ENCODE measurements around the gene TMEM179. TPM values are rescaled to one million over a fixed set of nuclear protein-coding genes. Genes with fewer than 3 reads are reported as not detected.

The TMEM179 gene
- total and polyA plus RNA-seq, 2 of the 8 experiments (the other 6 are each of a cell fraction or from before 2014, with no cell fraction given): 2.9 to 4.0 TPM

DNA sequence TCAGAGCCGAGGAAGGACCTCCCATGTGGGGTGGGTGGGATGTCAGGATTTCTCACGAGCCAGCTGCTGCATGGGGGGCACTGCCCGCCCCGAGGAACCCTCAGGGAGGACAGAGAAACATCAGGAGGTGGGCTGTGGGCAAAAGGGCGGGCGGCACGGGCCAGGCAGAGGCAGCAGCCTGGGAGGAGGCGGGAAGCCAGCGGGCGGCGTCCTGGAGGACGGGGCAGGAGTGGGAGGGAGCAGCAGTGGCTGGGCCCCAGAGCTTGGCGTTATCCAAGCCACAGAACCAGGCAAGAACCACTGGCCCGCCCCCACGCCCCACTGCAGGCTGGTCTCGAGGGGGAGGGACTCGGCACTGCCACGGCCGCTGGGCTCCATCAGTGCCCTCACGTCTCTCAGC is 22.6 kb downstream of the TMEM179 start:
- Histone ChIP-seq H2BK15ac (ENCODE audit: low read length) (no peak overlapping the region), H3K27ac (ENCODE audit: low read depth, low read length) (no peak overlapping the region), H3K27me3 (replicated peaks in 1 of 4; ENCODE audit: control insufficient read depth in 3 of 4, extremely low read depth in 1 of 4, insufficient read depth in 3 of 4, low read length in 3 of 4) (no peaks in the 10 kb centered on the region), H3K18ac (ENCODE audit: extremely low read depth, low read length) (no peak overlapping the region), H2AFZ (ENCODE audit: low read length) (no peak overlapping the region), H4K8ac (ENCODE audit: extremely low read depth, insufficient read depth, low read length) (no peak overlapping the region), H3K4me2 (ENCODE audit: insufficient read depth in 1 of 2, low read depth in 2 of 2, low read length in 2 of 2) (no peak overlapping the region), H3K56ac (replicated peaks; ENCODE audit: insufficient read length, low read depth, low read length) (no peak overlapping the region), H3K79me2 (ENCODE audit: control insufficient read depth in 1 of 2, insufficient read depth in 2 of 2, low read length in 2 of 2) (no peaks in the 10 kb centered on the region), H2BK5ac (ENCODE audit: low read depth, low read length) (no peak overlapping the region), H3K23ac (ENCODE audit: insufficient read length) (no peak overlapping the region), H3K4me1 (replicated peaks in 1 of 4; ENCODE audit: control insufficient read depth in 3 of 4, insufficient read depth in 4 of 4, low read length in 3 of 4) (no peaks in the 10 kb centered on the region), H2AK5ac (ENCODE audit: low read depth, low read length) (no peak overlapping the region), H3K79me1 (ENCODE audit: low read depth, low read length) (no peaks in the 10 kb centered on the region), H3K4ac (replicated peaks; ENCODE audit: insufficient read length, low read depth, low read length) (no peak overlapping the region), H2BK120ac (replicated peaks; ENCODE audit: low read depth, low read length) (no peak overlapping the region), H3K9me3 (ENCODE audit: insufficient read depth in 2 of 2, low read depth in 1 of 2, low read length in 1 of 2) (no peaks in the 10 kb centered on the region), H3K36me3 (ENCODE audit: control insufficient read depth in 2 of 4, insufficient read depth in 4 of 4, low read length in 3 of 4) (no peaks in the 10 kb centered on the region), H4K91ac (replicated peaks; ENCODE audit: insufficient read length, low read length) (no peak overlapping the region), H4K20me1 (replicated peaks in 1 of 2; ENCODE audit: control insufficient read depth in 1 of 2, insufficient read depth in 2 of 2, low read length in 2 of 2) (peaks cover 0 to 3% of the 10 kb centered on the region in 2 experiments), H2BK20ac (ENCODE audit: low read length) (no peak overlapping the region), H4K5ac (ENCODE audit: insufficient read length, low read depth, low read length) (no peak overlapping the region), H3K9ac (replicated peaks in 1 of 4; ENCODE audit: extremely low read depth in 1 of 4, low read depth in 3 of 4, low read length in 3 of 4) (no peak overlapping the region), H2BK12ac (ENCODE audit: low read depth, low read length) (no peak overlapping the region), H3K14ac (ENCODE audit: insufficient read length) (no peak overlapping the region), H3K23me2 (ENCODE audit: low read depth, low read length) (peaks cover 3% of the 10 kb centered on the region; the same call in 1 of the 2 replicates), H3K4me3 (ENCODE audit: extremely low read depth in 1 of 4, insufficient read depth in 2 of 4, low read depth in 3 of 4, low read length in 4 of 4) (no peak overlapping the region)
- TF ChIP-seq RXRA (IDR thresholded peaks at IDR 0.05; ENCODE audit: insufficient read depth, low read depth, low read length) (no peak), ASH2L (IDR thresholded peaks at IDR 0.05; ENCODE audit: low read length) (no peak), RNF2 (IDR thresholded peaks at IDR 0.05; ENCODE audit: borderline replicate concordance, low read depth, low read length, missing control alignments, poor library complexity, severe bottlenecking) (no peak), SP1 (IDR thresholded peaks at IDR 0.05; ENCODE audit: low read depth, low read length) (no peak), SIX5 (IDR thresholded peaks at IDR 0.05; ENCODE audit: low read depth, low read length) (no peak), ZNF274 (IDR thresholded peaks at IDR 0.05; ENCODE audit: borderline replicate concordance, extremely low read depth, low read length) (no peak), JUND (IDR thresholded peaks at IDR 0.05; ENCODE audit: low read length) (no peak), MAFK (IDR thresholded peaks at IDR 0.05; ENCODE audit: low read depth, low read length) (no peak), TEAD4 (IDR thresholded peaks at IDR 0.05; ENCODE audit: low read depth, low read length) (no peak), YY1 (IDR thresholded peaks at IDR 0.05; ENCODE audit: low read depth, low read length) (no peak), FOSL1 (IDR thresholded peaks at IDR 0.05; ENCODE audit: insufficient read depth, low read depth, low read length) (no peak), BCL11A (IDR thresholded peaks at IDR 0.05; ENCODE audit: low read depth in 2 of 2, low read length in 2 of 2) (no peak), BRCA1 (IDR thresholded peaks at IDR 0.05; ENCODE audit: low read depth, low read length) (no peak)
- TF ChIP-seq, protein P1, sequence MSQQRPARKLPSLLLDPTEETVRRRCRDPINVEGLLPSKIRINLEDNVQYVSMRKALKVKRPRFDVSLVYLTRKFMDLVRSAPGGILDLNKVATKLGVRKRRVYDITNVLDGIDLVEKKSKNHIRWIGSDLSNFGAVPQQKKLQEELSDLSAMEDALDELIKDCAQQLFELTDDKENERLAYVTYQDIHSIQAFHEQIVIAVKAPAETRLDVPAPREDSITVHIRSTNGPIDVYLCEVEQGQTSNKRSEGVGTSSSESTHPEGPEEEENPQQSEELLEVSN (IDR thresholded peaks at IDR 0.05): no peak
- CTCF ChIA-PET (ENCODE audit: partially characterized antibody): interaction anchor here (0.7 to 1.8 kb wide), 4 partner anchors 12 to 18 kb away, joined by 3 to 11 read pairs (median 6); no protein-coding TSS in a partner anchor
- WGBS, 2 experiments (ENCODE audit: extremely low coverage in 1 of 2, insufficient coverage in 1 of 2, insufficient read length in 1 of 2, insufficient replicate concordance in 2 of 2, low coverage in 1 of 2, low lambda C conversion rate in 2 of 2, missing lambda C conversion rate in 1 of 2): 93% methylated on average over 12 of the region's 20 CpGs; no CpG with 5 or more reads in 1 of the 2 experiments
- FAIRE-seq: no peak
- POLR2A ChIA-PET (ENCODE audit: partially characterized antibody): interaction anchor here (1.5 kb wide), 1 partner anchor 9 kb away, joined by 3 read pairs; no protein-coding TSS in a partner anchor
- no peak for DNase-seq (ENCODE audit: low read depth in 1 of 2, low spot score in 2 of 2)

Data from H1 (cell line).